Astrocyte of the hippocampus (primary cell): ENCODE measurements around the gene ZNF14.
"Not testable (repeated sequence)": the region's sequence is repeated elsewhere in the genome, so short reads cannot be mapped to it uniquely, and the experiment has no call there.

Experiments used
- DNase-seq: peaks from one replicate; pipeline ENCODE4 v3.0.0; 2011; ENCODE audit warnings: low read depth, low spot score

ZNF14 gene

GRCh38 chr19:19732579-19733501 lies at the start of gene ZNF14:
Gene ZNF14 (minus strand): TSS chr19:19733112. CDS start chr19:19732958, 154 bp downstream.
- peak; percentile 97 for DNase-seq

GRCh38 chr19:19781791-19782190 lies 48.9 kb upstream of the ZNF14 start:
- peak; percentile 59 for DNase-seq

- no peak for DNase-seq
Observed at GRCh38 chr19:19778666-19779065, 45.8 kb upstream of the ZNF14 start.

GRCh38 chr19:19777692-19778091 lies 44.8 kb upstream of the ZNF14 start:
- DNase-seq = no peak

- DNase-seq = peak; percentile 100
Observed at GRCh38 chr19:19776206-19777008, 43.5 kb upstream of the ZNF14 start.

- DNase-seq = no peak
Observed at GRCh38 chr19:19775891-19776205, 42.9 kb upstream of the ZNF14 start.

GRCh38 chr19:19774354-19775033 lies 41.6 kb upstream of the ZNF14 start:
- DNase-seq = no peak

- not testable (repeated sequence) for DNase-seq
Observed at GRCh38 chr19:19771963-19772362, 39.1 kb upstream of the ZNF14 start.

GRCh38 chr19:19769971-19770370 lies 37.1 kb upstream of the ZNF14 start:
- DNase-seq = not testable (repeated sequence)

GRCh38 chr19:19758164-19758563 lies 25.3 kb upstream of the ZNF14 start:
- no peak for DNase-seq

GRCh38 chr19:19752760-19753403 lies 20.0 kb upstream of the ZNF14 start:
- DNase-seq = no peak

- no peak for DNase-seq
Observed at GRCh38 chr19:19751846-19752245, 18.9 kb upstream of the ZNF14 start.

GRCh38 chr19:19750842-19751790 lies 18.2 kb upstream of the ZNF14 start:
- no peak for DNase-seq

GRCh38 chr19:19749908-19750841 lies 17.3 kb upstream of the ZNF14 start:
- DNase-seq = no peak

- DNase-seq = no peak
Observed at GRCh38 chr19:19749117-19749907, 16.4 kb upstream of the ZNF14 start.

- DNase-seq = no peak
Observed at GRCh38 chr19:19748249-19748938, 15.5 kb upstream of the ZNF14 start.

GRCh38 chr19:19747357-19748220 lies 14.7 kb upstream of the ZNF14 start:
- no peak for DNase-seq
